Measurements from ENCODE around the gene JAK3. TPM values are rescaled to one million over a fixed set of nuclear protein-coding genes. Genes with fewer than 3 reads are reported as not detected.

JAK3 gene
- total RNA-seq, 1 donor from 2014 or later: 4.1 TPM

GRCh38 chr19:17865364-17866311 is 17.9 kb upstream of the JAK3 start:
- DNase-seq: no peak

GRCh38 chr19:17863520-17864182 is 15.9 kb upstream of the JAK3 start:
- no peak for DNase-seq

GRCh38 chr19:17862711-17863519 is 15.1 kb upstream of the JAK3 start:
- no peak for DNase-seq

- no peak for DNase-seq
Observed at GRCh38 chr19:17861542-17862402, 14.0 kb upstream of the JAK3 start.

- no peak for DNase-seq
Observed at GRCh38 chr19:17860993-17861360, 13.2 kb upstream of the JAK3 start.

GRCh38 chr19:17860331-17860992 is 12.7 kb upstream of the JAK3 start:
- DNase-seq: peak; percentile 55

GRCh38 chr19:17859533-17860330 is 11.9 kb upstream of the JAK3 start, which contains the start of gene RPL18A:
TSS of gene RPL18A (plus strand) at chr19:17859910. CDS start at chr19:17859957, 47 bp downstream.
- DNase-seq: peak; percentile 100

- DNase-seq: peak; percentile 84
Observed at GRCh38 chr19:17855280-17856152, 7.7 kb upstream of the JAK3 start.

- DNase-seq: no peak
Observed at GRCh38 chr19:17854061-17854460, 6.3 kb upstream of the JAK3 start.

GRCh38 chr19:17848595-17849292 is 962 bp upstream of the JAK3 start:
- DNase-seq: no peak

GRCh38 chr19:17846146-17846545 is 1.6 kb downstream of the JAK3 start:
- DNase-seq: no peak

- no peak for DNase-seq
Observed at GRCh38 chr19:17843908-17844490, 3.8 kb downstream of the JAK3 start.

GRCh38 chr19:17843292-17843827 is 4.4 kb downstream of the JAK3 start:
- no peak for DNase-seq

- DNase-seq: no peak
Observed at GRCh38 chr19:17842663-17843291, 5.0 kb downstream of the JAK3 start.

- peak; percentile 60 for DNase-seq
Observed at GRCh38 chr19:17841810-17842662, 5.7 kb downstream of the JAK3 start.

GRCh38 chr19:17841371-17841809 is 6.4 kb downstream of the JAK3 start:
- no peak for DNase-seq

GRCh38 chr19:17840019-17840418 is 7.8 kb downstream of the JAK3 start:
- no peak for DNase-seq
